Neural cell (in vitro differentiated cells): ENCODE measurements around the gene TIMP4. TPM values are rescaled to one million over a fixed set of nuclear protein-coding genes. Genes with fewer than 3 reads are reported as not detected.

Source experiments
- H2AFZ ChIP-seq: fragments of 200-600, 300-800 bp; sonication (generic), shearing (Covaris generic); 2 replicates; pipeline ENCODE4 v1.6.0; 2014; ENCODE audit warnings: low read depth, mild to moderate bottlenecking, antibody characterized with exemption, low read length, moderate library complexity
- H3F3A ChIP-seq: fragments of 200-600 bp; shearing (Covaris generic); 2 replicates; pipeline ENCODE4 v1.6.1; 2016; ENCODE audit warnings: mild to moderate bottlenecking, moderate library complexity, mixed read lengths, antibody characterized with exemption, low read length; ENCODE audit not compliant: insufficient read depth, poor library complexity, severe bottlenecking
- H3K27ac ChIP-seq: fragments of 200-600, 300-800 bp; sonication (generic), shearing (Covaris generic); 2 replicates; pipeline ENCODE4 v1.5.1; 2014; ENCODE audit warnings: mild to moderate bottlenecking, low read length, moderate library complexity
- H3K27me3 ChIP-seq: fragments of 300-800, 200-600 bp; sonication (generic), shearing (Covaris generic); 2 replicates; pipeline ENCODE4 v1.6.0; 2014; ENCODE audit warnings: mild to moderate bottlenecking, low read depth, low read length, moderate library complexity; ENCODE audit not compliant: insufficient read depth
- H3K36me3 ChIP-seq: fragments of 300-800, 200-600 bp; sonication (generic), shearing (Covaris generic); 2 replicates; pipeline ENCODE4 v1.5.1; 2014; ENCODE audit warnings: mild to moderate bottlenecking, antibody characterized with exemption, low read length, moderate library complexity; ENCODE audit not compliant: insufficient read depth
- H3K4me2 ChIP-seq: fragments of 300-800, 200-600 bp; sonication (generic), shearing (Covaris generic); 2 replicates; pipeline ENCODE4 v1.6.0; 2014; ENCODE audit warnings: mild to moderate bottlenecking, low read length
- H3K4me3 ChIP-seq: fragments of 300-800, 200-600 bp; sonication (generic), shearing (Covaris generic); 2 replicates; pipeline ENCODE4 v1.5.1; 2014; ENCODE audit warnings: mild to moderate bottlenecking, low read length, moderate library complexity
- H3K79me2 ChIP-seq: fragments of 200-600 bp; shearing (Covaris generic); replicated peaks from 2 replicates; pipeline ENCODE4 v1.6.0; 2014; ENCODE audit warnings: mild to moderate bottlenecking, low read length, moderate library complexity; ENCODE audit not compliant: insufficient read depth
- H3K9ac ChIP-seq: fragments of 300-800, 200-600 bp; sonication (generic), shearing (Covaris generic); 2 replicates; pipeline ENCODE4 v1.6.1; 2016; ENCODE audit warnings: mild to moderate bottlenecking, low read length, mixed read lengths
- H3K9me2 ChIP-seq: fragments of 200-600 bp; shearing (Covaris generic); 2 replicates; pipeline ENCODE4 v1.6.1; 2016; ENCODE audit warnings: mild to moderate bottlenecking, low read length, mixed read lengths; ENCODE audit not compliant: insufficient read depth
- H3K9me3 ChIP-seq: fragments of 200-600, 300-800 bp; sonication (generic), shearing (Covaris generic); 2 replicates; pipeline ENCODE4 v1.6.1; 2016; ENCODE audit warnings: mild to moderate bottlenecking, mixed run types, low read length, moderate library complexity, mixed read lengths
- H4K20me1 ChIP-seq: fragments of 200-600 bp; shearing (Covaris generic); 2 replicates; pipeline ENCODE4 v1.6.1; 2016; ENCODE audit warnings: mild to moderate bottlenecking, mixed run types; ENCODE audit not compliant: insufficient read depth
- EP300 ChIP-seq: fragments of 450-650 bp; conservative IDR thresholded peaks from 2 replicates; pipeline ENCODE4 v1.6.1; 2014; ENCODE audit warnings: antibody characterized with exemption, mild to moderate bottlenecking, moderate library complexity; ENCODE audit not compliant: poor library complexity, severe bottlenecking
- EZH2 ChIP-seq: fragments of 200-600, 300-800 bp; shearing (Covaris generic), sonication (generic); IDR thresholded peaks from 2 replicates; pipeline ENCODE4 v1.6.1; 2014; ENCODE audit warnings: antibody characterized with exemption, low read length, borderline replicate concordance, mild to moderate bottlenecking; ENCODE audit not compliant: insufficient read depth, poor library complexity, severe bottlenecking
- MXI1 ChIP-seq: fragments of 450-650 bp; conservative IDR thresholded peaks from 2 replicates; pipeline ENCODE4 v1.6.1; 2014; ENCODE audit warnings: antibody characterized with exemption, mild to moderate bottlenecking; ENCODE audit not compliant: poor library complexity, severe bottlenecking
- POLR2AphosphoS5 ChIP-seq: IDR thresholded peaks from 2 replicates; pipeline ENCODE4 v1.6.1; 2012
- RAD21 ChIP-seq: fragments of 450-650 bp; conservative IDR thresholded peaks from 2 replicates; pipeline ENCODE4 v1.6.1; 2014; ENCODE audit warnings: antibody characterized with exemption, mild to moderate bottlenecking, moderate library complexity
- SMC3 ChIP-seq: fragments of 450-650 bp; conservative IDR thresholded peaks from 2 replicates; pipeline ENCODE4 v1.6.1; 2014; ENCODE audit warnings: antibody characterized with exemption, mild to moderate bottlenecking, moderate library complexity; ENCODE audit not compliant: poor library complexity
- TAF1 ChIP-seq: IDR thresholded peaks from 2 replicates; pipeline ENCODE4 v1.6.1; 2012; ENCODE audit warnings: low read depth
- polyA plus RNA-seq: library from polyadenylated mRNA; depleted of rRNA; stranded (reverse); fragments of >200 nt; gene quantifications from 2 replicates; pipeline ENCODE4 v1.2.3, GENCODE V29; 2014
- TF ChIP-seq, protein P1 (sequence below): fragments of 450-650 bp; IDR thresholded peaks from 2 replicates; pipeline ENCODE4 v1.5.1; 2014; ENCODE audit warnings: antibody characterized with exemption, mild to moderate bottlenecking, moderate library complexity; ENCODE audit not compliant: poor library complexity, severe bottlenecking
- TF ChIP-seq, protein P2 (sequence below): IDR thresholded peaks from 2 replicates; pipeline ENCODE4 v1.6.1; 2012; ENCODE audit warnings: borderline replicate concordance

Gene TIMP4
- polyA plus RNA-seq, 1 donor from 2014 or later, result not detected

DNA sequence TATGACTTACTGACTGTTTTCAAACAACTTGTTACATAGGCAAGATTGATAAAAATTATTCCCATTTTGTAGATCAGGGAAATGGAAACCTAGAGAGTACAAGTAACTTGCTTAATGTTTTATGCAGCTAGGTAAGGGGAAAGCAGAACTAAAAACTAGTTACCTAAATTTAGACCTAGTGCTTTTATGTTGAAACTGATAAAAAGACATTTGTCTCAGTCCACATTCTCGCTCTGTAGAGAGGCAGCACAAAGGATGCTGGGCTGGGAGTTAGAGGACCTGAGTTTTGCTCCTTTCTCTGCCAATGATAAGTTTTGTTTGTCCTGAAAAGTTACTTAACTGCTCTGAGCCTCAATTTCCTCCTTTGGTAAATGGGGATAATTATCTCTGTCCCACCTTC lies 17.4 kb downstream of the TIMP4 start:
- Histone ChIP-seq H4K20me1 (no peaks in the 10 kb centered on the region), H3K9me2 (no peaks in the 10 kb centered on the region), H3K4me2 (no peak overlapping the region), H3K79me2 (no peaks in the 10 kb centered on the region), H3K27ac (no peak overlapping the region), H2AFZ (no peak overlapping the region), H3K36me3 (no peaks in the 10 kb centered on the region), H3K4me3 (no peak overlapping the region), H3K27me3 (no peaks in the 10 kb centered on the region), H3F3A (no peaks in the 10 kb centered on the region), H3K9me3 (no peaks in the 10 kb centered on the region), H3K9ac (no peak overlapping the region)
- TF ChIP-seq, protein P1, sequence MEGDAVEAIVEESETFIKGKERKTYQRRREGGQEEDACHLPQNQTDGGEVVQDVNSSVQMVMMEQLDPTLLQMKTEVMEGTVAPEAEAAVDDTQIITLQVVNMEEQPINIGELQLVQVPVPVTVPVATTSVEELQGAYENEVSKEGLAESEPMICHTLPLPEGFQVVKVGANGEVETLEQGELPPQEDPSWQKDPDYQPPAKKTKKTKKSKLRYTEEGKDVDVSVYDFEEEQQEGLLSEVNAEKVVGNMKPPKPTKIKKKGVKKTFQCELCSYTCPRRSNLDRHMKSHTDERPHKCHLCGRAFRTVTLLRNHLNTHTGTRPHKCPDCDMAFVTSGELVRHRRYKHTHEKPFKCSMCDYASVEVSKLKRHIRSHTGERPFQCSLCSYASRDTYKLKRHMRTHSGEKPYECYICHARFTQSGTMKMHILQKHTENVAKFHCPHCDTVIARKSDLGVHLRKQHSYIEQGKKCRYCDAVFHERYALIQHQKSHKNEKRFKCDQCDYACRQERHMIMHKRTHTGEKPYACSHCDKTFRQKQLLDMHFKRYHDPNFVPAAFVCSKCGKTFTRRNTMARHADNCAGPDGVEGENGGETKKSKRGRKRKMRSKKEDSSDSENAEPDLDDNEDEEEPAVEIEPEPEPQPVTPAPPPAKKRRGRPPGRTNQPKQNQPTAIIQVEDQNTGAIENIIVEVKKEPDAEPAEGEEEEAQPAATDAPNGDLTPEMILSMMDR, result no peak
- TF ChIP-seq MXI1 (no peak), EZH2 (no peak), RAD21 (no peak), TAF1 (no peak), SMC3 (no peak), EP300 (no peak), POLR2AphosphoS5 (no peak)
- TF ChIP-seq, protein P2, sequence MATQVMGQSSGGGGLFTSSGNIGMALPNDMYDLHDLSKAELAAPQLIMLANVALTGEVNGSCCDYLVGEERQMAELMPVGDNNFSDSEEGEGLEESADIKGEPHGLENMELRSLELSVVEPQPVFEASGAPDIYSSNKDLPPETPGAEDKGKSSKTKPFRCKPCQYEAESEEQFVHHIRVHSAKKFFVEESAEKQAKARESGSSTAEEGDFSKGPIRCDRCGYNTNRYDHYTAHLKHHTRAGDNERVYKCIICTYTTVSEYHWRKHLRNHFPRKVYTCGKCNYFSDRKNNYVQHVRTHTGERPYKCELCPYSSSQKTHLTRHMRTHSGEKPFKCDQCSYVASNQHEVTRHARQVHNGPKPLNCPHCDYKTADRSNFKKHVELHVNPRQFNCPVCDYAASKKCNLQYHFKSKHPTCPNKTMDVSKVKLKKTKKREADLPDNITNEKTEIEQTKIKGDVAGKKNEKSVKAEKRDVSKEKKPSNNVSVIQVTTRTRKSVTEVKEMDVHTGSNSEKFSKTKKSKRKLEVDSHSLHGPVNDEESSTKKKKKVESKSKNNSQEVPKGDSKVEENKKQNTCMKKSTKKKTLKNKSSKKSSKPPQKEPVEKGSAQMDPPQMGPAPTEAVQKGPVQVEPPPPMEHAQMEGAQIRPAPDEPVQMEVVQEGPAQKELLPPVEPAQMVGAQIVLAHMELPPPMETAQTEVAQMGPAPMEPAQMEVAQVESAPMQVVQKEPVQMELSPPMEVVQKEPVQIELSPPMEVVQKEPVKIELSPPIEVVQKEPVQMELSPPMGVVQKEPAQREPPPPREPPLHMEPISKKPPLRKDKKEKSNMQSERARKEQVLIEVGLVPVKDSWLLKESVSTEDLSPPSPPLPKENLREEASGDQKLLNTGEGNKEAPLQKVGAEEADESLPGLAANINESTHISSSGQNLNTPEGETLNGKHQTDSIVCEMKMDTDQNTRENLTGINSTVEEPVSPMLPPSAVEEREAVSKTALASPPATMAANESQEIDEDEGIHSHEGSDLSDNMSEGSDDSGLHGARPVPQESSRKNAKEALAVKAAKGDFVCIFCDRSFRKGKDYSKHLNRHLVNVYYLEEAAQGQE, result no peak

DNA sequence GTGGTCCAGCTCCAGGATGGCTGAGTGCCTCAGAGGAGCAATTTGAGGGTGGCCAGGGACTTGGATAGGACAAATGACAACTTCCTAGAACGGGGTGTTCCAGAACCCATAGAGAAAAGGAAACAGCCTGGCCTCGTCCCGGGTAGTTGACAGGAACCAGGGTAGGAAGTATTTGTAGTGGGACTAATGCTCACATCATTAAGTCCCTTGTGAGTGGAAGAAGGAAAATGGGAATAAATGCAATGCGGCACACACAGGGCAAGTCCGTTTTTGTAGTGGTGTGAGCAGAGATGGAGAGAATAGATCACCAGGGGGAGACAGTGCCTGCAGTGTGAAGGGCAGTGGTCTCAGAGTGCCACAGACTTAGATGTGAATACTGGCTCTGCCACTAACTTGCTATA lies 19.6 kb downstream of the TIMP4 start:
- H2AFZ ChIP-seq, result no peak overlapping the region
- no peaks in the 10 kb centered on the region for H4K20me1 ChIP-seq
- TF ChIP-seq SMC3 (peak; percentile 44), EP300 (no peak), RAD21 (peak; percentile 54)
- TF ChIP-seq, protein P1, result peak; percentile 41
- no peaks in the 10 kb centered on the region for H3K36me3 ChIP-seq
- H3K27me3 ChIP-seq, result no peaks in the 10 kb centered on the region
- H3K4me2 ChIP-seq, result no peak overlapping the region
- no peaks in the 10 kb centered on the region for H3K9me2 ChIP-seq
- H3K4me3 ChIP-seq, result no peak overlapping the region
- no peaks in the 10 kb centered on the region for H3K79me2 ChIP-seq
- no peaks in the 10 kb centered on the region for H3K9me3 ChIP-seq
- no peak overlapping the region for H3K9ac ChIP-seq
- H3F3A ChIP-seq, result no peaks in the 10 kb centered on the region
- no peak overlapping the region for H3K27ac ChIP-seq
